K562 (cell line): ENCODE results near the gene LAMA4. TPM values are rescaled to one million over a fixed set of nuclear protein-coding genes. Genes with fewer than 3 reads are reported as not detected.

Source experiments
- ATAC-seq: fragments of 200-7000 bp; cut with Tn5 transposase; 3 replicates; pipeline ENCODE4 v1.9.1; 2020; ENCODE audit warnings: moderate library complexity
- BruUV-seq: library from RNA; stranded (reverse); fragments of 400-500 nt; replicated peaks from 2 replicates; lab custom pipeline; 2021; lab: Mats Ljungman, UMichigan
- CTCF ChIA-PET: fragments of 300-600 bp; formaldehyde crosslinking; extraction: SDS; loops from one replicate; lab custom pipeline; 2021; ENCODE audit warnings: low intra/inter-chr PET ratio; lab: Yijun Ruan, JAX
- POLR2A ChIA-PET: fragments of 300-600, 350-650 bp; sonication (Branson Sonifier 250); formaldehyde crosslinking; extraction: SDS; loops from one replicate; lab custom pipeline; 2021; ENCODE audit warnings: antibody characterized with exemption, inconsistent platforms; lab: Yijun Ruan, JAX
- DNase-seq, 4 experiments: peaks; one replicate each; pipeline versions ENCODE4 v3.0.0 to v3.0.0-alpha.2; 2011 to 2018; ENCODE audit warnings: low spot score in 3 of 4, mixed read lengths in 3 of 4; ENCODE audit errors: extremely low read depth in 1 of 4
- FAIRE-seq: peaks from 2 replicates; lab custom pipeline; 2011; peaks lifted over from hg19 to GRCh38; lab: Jason Lieb, UNC
- H2AFZ ChIP-seq: 2 replicates; pipeline ENCODE4 v1.6.0; 2011; ENCODE audit warnings: low read depth, low read length, control low read depth, inconsistent platforms
- H3K27ac ChIP-seq: fragments of 200-600 bp; 3 replicates; pipeline ENCODE4 v1.8.0; 2011; ENCODE audit warnings: low read depth, mild to moderate bottlenecking, control low read depth, inconsistent platforms, low read length, moderate library complexity, mixed read lengths; ENCODE audit errors: extremely low read depth
- H3K27me3 ChIP-seq, 2 experiments: fragments of 300-600 bp in 1 of 2; 2 replicates in 1 of 2; 3 replicates in 1 of 2; pipeline versions ENCODE4 v1.6.0 to v1.8.0; 2011; ENCODE audit warnings: inconsistent platforms in 2 of 2, low read length in 2 of 2, mild to moderate bottlenecking in 1 of 2, mixed read lengths in 1 of 2, moderate library complexity in 1 of 2; ENCODE audit not compliant: control insufficient read depth in 2 of 2, insufficient read depth in 2 of 2
- H3K36me3 ChIP-seq: fragments of 300-600 bp; 3 replicates; pipeline ENCODE4 v1.8.0; 2011; ENCODE audit warnings: mild to moderate bottlenecking, low read length, inconsistent platforms; ENCODE audit not compliant: control insufficient read depth, insufficient read depth
- H3K4me1 ChIP-seq, 2 experiments: fragments of 200-600 bp in 1 of 2; replicated peaks in 1 of 2; 2 replicates in 1 of 2; 3 replicates in 1 of 2; pipeline versions ENCODE4 v1.5.1 to v1.8.0; 2011; ENCODE audit warnings: inconsistent platforms in 2 of 2, low read length in 2 of 2, mild to moderate bottlenecking in 1 of 2, mixed read lengths in 1 of 2, moderate library complexity in 1 of 2; ENCODE audit not compliant: control insufficient read depth in 2 of 2, insufficient read depth in 2 of 2
- H3K4me2 ChIP-seq: 2 replicates; pipeline ENCODE4 v1.6.1; 2011; ENCODE audit warnings: low read length, control low read depth, inconsistent platforms, mixed read lengths; ENCODE audit not compliant: insufficient read depth
- H3K4me3 ChIP-seq: fragments of 200-600 bp; sonication (generic), shearing (Covaris generic); 2 replicates; pipeline ENCODE4 v1.5.1; 2016; ENCODE audit warnings: control low read depth, inconsistent platforms
- H3K79me2 ChIP-seq: fragments of 200-600 bp; 3 replicates; pipeline ENCODE4 v1.8.0; 2011; ENCODE audit warnings: low read length, inconsistent platforms; ENCODE audit not compliant: control insufficient read depth, insufficient read depth
- H3K9ac ChIP-seq, 2 experiments: 2 replicates each; pipeline versions ENCODE4 v1.6.0 to v1.6.1; 2011; ENCODE audit warnings: low read depth in 2 of 2, low read length in 2 of 2, control low read depth in 1 of 2, inconsistent platforms in 1 of 2, mild to moderate bottlenecking in 1 of 2, mixed read lengths in 1 of 2; ENCODE audit not compliant: insufficient read depth in 1 of 2
- H3K9me1 ChIP-seq: one replicate; pipeline ENCODE4 v1.6.0; 2011; ENCODE audit warnings: inconsistent platforms, mild to moderate bottlenecking, low read length, moderate library complexity; ENCODE audit not compliant: control insufficient read depth, insufficient read depth
- H3K9me3 ChIP-seq: replicated peaks from 2 replicates; pipeline ENCODE4 v1.5.1; 2011; ENCODE audit warnings: low read depth, low read length, inconsistent platforms; ENCODE audit not compliant: control insufficient read depth, insufficient read depth
- H4K20me1 ChIP-seq: replicated peaks from 2 replicates; pipeline ENCODE4 v1.6.1; 2011; ENCODE audit warnings: low read length, inconsistent platforms, mixed read lengths; ENCODE audit not compliant: control insufficient read depth, insufficient read depth
- ATF7 ChIP-seq: fragments of 450-650 bp; IDR thresholded peaks from 2 replicates; pipeline ENCODE4 v1.7.1; 2014; ENCODE audit warnings: mild to moderate bottlenecking, moderate library complexity
- BRD9 ChIP-seq: fragments of 450-650 bp; IDR thresholded peaks from 2 replicates; pipeline ENCODE4 v1.6.1; 2018; ENCODE audit warnings: low read depth; ENCODE audit not compliant: partially characterized antibody
- BRF1 ChIP-seq: IDR thresholded peaks from 3 replicates; pipeline ENCODE4 v1.6.1; 2011; ENCODE audit warnings: borderline replicate concordance, mild to moderate bottlenecking; ENCODE audit not compliant: insufficient read length; ENCODE audit errors: extremely low read depth
- ILF3 ChIP-seq: fragments of 450-650 bp; IDR thresholded peaks from 2 replicates; pipeline ENCODE4 v1.6.1; 2018; ENCODE audit warnings: antibody characterized with exemption, mild to moderate bottlenecking, moderate library complexity, borderline replicate concordance
- LEF1 ChIP-seq: fragments of 450-650 bp; IDR thresholded peaks from 2 replicates; pipeline ENCODE4 v1.6.1; 2016; ENCODE audit warnings: mild to moderate bottlenecking
- PHB ChIP-seq: fragments of 250-450 bp; sonication (Bioruptor Pico); IDR thresholded peaks from 2 replicates; pipeline ENCODE4 v1.5.0; 2021
- SP2 ChIP-seq: IDR thresholded peaks from 2 replicates; pipeline ENCODE4 v1.6.1; 2011; ENCODE audit warnings: mild to moderate bottlenecking, low read depth, low read length, moderate library complexity; ENCODE audit not compliant: poor library complexity, severe bottlenecking; ENCODE audit errors: extremely low read depth
- ZKSCAN1 ChIP-seq: fragments of 150-350 bp; IDR thresholded peaks from 2 replicates; pipeline ENCODE4 v1.6.1; 2016; ENCODE audit warnings: low read depth, low read length
- ZNF12 ChIP-seq: sonication (generic); formaldehyde crosslinking; IDR thresholded peaks from 2 replicates; pipeline ENCODE4 v1.4.0; 2020; ENCODE audit warnings: mild to moderate bottlenecking, missing genetic modification reagents
- ZNF121 ChIP-seq: sonication (generic); formaldehyde crosslinking; conservative IDR thresholded peaks from 2 replicates; pipeline ENCODE4 v1.8.0; 2022; ENCODE audit warnings: missing genetic modification reagents
- ZNF347 ChIP-seq: fragments of 450-650 bp; formaldehyde crosslinking; IDR thresholded peaks from 2 replicates; pipeline ENCODE4 v1.4.0; 2020; ENCODE audit warnings: low read depth, mild to moderate bottlenecking, moderate library complexity
- ZNF444 ChIP-seq: fragments of 250-450 bp; sonication (Bioruptor Pico); IDR thresholded peaks from 2 replicates; pipeline ENCODE4 v1.4.0; 2020; ENCODE audit warnings: mild to moderate bottlenecking, moderate library complexity
- in situ Hi-C: fragments of 300-500 bp; cut with MboI; formaldehyde crosslinking; loops from 4 replicates; pipeline ENCODE4 v1.15.0; 2018; ENCODE audit warnings: inconsistent platforms, mixed read lengths
- intact Hi-C: fragments of 100-400 bp; cut with micrococcal nuclease; formaldehyde crosslinking; loops from 2 replicates; pipeline ENCODE4 v1.14.2; 2022
- polyA plus RNA-seq, 8 experiments: library from polyadenylated mRNA; depleted of rRNA in 4 of 8; stranded (reverse) in 5 of 8; unstranded in 3 of 8; fragments of >200 nt; fragmentation: Nextera tagmentation in 2 of 8; fragmentation: Illumina TruSeq in 1 of 8; extraction: Ambion mirVana in 2 of 8; extraction: Trizol in 1 of 8; gene quantifications; 2 replicates each; pipeline versions ENCODE4 v1.2.1 to v1.2.3, GENCODE V29; 2011 to 2014; ENCODE audit warnings: inconsistent platforms in 1 of 8, missing spikeins in 1 of 8
- total RNA-seq, 7 experiments: library from RNA; depleted of rRNA in 6 of 7; stranded (reverse); fragments of >200 nt in 6 of 7; fragmentation: Illumina TruSeq in 2 of 7; extraction: Trizol in 2 of 7; gene quantifications; 2 replicates each; pipeline versions ENCODE4 v1.2.1 to v1.2.3, GENCODE V29; 2011 to 2021; ENCODE audit warnings: low replicate concordance in 1 of 7
- TF ChIP-seq, protein P1 (sequence below): sonication (generic); formaldehyde crosslinking; IDR thresholded peaks from 2 replicates; pipeline ENCODE4 v1.8.1; 2023; ENCODE audit warnings: mild to moderate bottlenecking, missing genetic modification reagents
- TF ChIP-seq, protein P2 (sequence below): fragments of 450-650 bp; IDR thresholded peaks from 2 replicates; pipeline ENCODE4 v1.6.1; 2014; ENCODE audit warnings: low read depth, mild to moderate bottlenecking, moderate library complexity, borderline replicate concordance
- TF ChIP-seq, protein P3 (sequence below): sonication (generic); formaldehyde crosslinking; IDR thresholded peaks from 2 replicates; pipeline ENCODE4 v1.8.1; 2023; ENCODE audit warnings: mild to moderate bottlenecking, missing genetic modification reagents
- TF ChIP-seq, protein P4 (sequence below): fragments of 450-650 bp; IDR thresholded peaks from 2 replicates; pipeline ENCODE4 v1.7.0; 2016; ENCODE audit warnings: borderline replicate concordance
- TF ChIP-seq, protein P5 (sequence below): fragments of 250-450 bp; sonication (Bioruptor Pico); IDR thresholded peaks from 2 replicates; pipeline ENCODE4 v1.5.0; 2021

Gene LAMA4
- total and polyA plus RNA-seq, 9 of the 15 experiments (the other 6 are each of a cell fraction or from before 2014, with no cell fraction given): 0.05 to 2.9 (median 0.51) TPM

DNA sequence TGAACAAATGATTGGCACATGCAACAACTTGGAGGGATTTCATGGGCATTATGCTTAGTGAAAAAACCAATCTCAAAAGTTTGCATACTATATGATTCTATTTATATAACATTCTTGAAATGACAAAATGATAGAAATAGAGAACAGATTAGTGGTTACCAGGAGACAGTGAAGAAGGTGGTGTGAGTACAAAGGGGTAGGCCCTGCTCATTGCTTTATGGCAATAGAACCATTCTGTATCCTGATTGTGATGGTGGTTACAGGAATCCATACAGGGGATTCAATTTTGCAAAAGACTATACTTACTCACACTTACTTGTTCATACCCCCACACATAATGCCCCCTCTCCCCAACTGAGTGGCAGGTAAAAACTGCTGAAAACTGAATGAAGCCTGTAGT is 30.2 kb upstream of the LAMA4 start:
- H3K27ac ChIP-seq: no peak overlapping the region
- H3K36me3 ChIP-seq: no peaks in the 10 kb centered on the region
- POLR2A ChIA-PET: no interaction called here
- intact Hi-C loops: no loop called here
- H3K4me1 ChIP-seq: no peaks in the 10 kb centered on the region
- TF ChIP-seq ZNF444 (CRISPR knock-in tag) (no peak), ZNF347 (CRISPR knock-in tag) (no peak), ZKSCAN1 (no peak), PHB (no peak), BRD9 (no peak), ZNF121 (no peak), ILF3 (no peak), SP2 (no peak), ZNF12 (CRISPR knock-in tag) (no peak), ATF7 (no peak), BRF1 (no peak), LEF1 (no peak)
- TF ChIP-seq, protein P1, sequence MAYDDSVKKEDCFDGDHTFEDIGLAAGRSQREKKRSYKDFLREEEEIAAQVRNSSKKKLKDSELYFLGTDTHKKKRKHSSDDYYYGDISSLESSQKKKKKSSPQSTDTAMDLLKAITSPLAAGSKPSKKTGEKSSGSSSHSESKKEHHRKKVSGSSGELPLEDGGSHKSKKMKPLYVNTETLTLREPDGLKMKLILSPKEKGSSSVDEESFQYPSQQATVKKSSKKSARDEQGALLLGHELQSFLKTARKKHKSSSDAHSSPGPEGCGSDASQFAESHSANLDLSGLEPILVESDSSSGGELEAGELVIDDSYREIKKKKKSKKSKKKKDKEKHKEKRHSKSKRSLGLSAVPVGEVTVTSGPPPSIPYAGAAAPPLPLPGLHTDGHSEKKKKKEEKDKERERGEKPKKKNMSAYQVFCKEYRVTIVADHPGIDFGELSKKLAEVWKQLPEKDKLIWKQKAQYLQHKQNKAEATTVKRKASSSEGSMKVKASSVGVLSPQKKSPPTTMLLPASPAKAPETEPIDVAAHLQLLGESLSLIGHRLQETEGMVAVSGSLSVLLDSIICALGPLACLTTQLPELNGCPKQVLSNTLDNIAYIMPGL (CRISPR knock-in tag): no peak
- TF ChIP-seq, protein P2, sequence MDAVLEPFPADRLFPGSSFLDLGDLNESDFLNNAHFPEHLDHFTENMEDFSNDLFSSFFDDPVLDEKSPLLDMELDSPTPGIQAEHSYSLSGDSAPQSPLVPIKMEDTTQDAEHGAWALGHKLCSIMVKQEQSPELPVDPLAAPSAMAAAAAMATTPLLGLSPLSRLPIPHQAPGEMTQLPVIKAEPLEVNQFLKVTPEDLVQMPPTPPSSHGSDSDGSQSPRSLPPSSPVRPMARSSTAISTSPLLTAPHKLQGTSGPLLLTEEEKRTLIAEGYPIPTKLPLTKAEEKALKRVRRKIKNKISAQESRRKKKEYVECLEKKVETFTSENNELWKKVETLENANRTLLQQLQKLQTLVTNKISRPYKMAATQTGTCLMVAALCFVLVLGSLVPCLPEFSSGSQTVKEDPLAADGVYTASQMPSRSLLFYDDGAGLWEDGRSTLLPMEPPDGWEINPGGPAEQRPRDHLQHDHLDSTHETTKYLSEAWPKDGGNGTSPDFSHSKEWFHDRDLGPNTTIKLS: no peak
- TF ChIP-seq, protein P3, sequence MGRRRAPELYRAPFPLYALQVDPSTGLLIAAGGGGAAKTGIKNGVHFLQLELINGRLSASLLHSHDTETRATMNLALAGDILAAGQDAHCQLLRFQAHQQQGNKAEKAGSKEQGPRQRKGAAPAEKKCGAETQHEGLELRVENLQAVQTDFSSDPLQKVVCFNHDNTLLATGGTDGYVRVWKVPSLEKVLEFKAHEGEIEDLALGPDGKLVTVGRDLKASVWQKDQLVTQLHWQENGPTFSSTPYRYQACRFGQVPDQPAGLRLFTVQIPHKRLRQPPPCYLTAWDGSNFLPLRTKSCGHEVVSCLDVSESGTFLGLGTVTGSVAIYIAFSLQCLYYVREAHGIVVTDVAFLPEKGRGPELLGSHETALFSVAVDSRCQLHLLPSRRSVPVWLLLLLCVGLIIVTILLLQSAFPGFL: no peak
- TF ChIP-seq, protein P4, sequence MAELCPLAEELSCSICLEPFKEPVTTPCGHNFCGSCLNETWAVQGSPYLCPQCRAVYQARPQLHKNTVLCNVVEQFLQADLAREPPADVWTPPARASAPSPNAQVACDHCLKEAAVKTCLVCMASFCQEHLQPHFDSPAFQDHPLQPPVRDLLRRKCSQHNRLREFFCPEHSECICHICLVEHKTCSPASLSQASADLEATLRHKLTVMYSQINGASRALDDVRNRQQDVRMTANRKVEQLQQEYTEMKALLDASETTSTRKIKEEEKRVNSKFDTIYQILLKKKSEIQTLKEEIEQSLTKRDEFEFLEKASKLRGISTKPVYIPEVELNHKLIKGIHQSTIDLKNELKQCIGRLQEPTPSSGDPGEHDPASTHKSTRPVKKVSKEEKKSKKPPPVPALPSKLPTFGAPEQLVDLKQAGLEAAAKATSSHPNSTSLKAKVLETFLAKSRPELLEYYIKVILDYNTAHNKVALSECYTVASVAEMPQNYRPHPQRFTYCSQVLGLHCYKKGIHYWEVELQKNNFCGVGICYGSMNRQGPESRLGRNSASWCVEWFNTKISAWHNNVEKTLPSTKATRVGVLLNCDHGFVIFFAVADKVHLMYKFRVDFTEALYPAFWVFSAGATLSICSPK: no peak
- TF ChIP-seq, protein P5, sequence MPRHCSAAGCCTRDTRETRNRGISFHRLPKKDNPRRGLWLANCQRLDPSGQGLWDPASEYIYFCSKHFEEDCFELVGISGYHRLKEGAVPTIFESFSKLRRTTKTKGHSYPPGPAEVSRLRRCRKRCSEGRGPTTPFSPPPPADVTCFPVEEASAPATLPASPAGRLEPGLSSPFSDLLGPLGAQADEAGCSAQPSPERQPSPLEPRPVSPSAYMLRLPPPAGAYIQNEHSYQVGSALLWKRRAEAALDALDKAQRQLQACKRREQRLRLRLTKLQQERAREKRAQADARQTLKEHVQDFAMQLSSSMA (CRISPR knock-in tag): no peak
- TF ChIP-seq, all 486 proteins: peak for 0
- FAIRE-seq (no peak), DNase-seq (no peak), ATAC-seq (no peak)
- H4K20me1 ChIP-seq: no peaks in the 10 kb centered on the region
- H3K9me3 ChIP-seq: no peaks in the 10 kb centered on the region
- in situ Hi-C loops: no loop called here
- no peaks in the 10 kb centered on the region for H3K79me2 ChIP-seq
- no peak overlapping the region for H3K4me2 ChIP-seq
- no peak overlapping the region for H3K9ac ChIP-seq
- H3K4me3 ChIP-seq: no peak overlapping the region
- no peak overlapping the region for H2AFZ ChIP-seq
- CTCF ChIA-PET: no interaction called here
- no peaks in the 10 kb centered on the region for H3K27me3 ChIP-seq
- H3K9me1 ChIP-seq: no peaks in the 10 kb centered on the region
- BruUV-seq: no TSS peak
